ENCODE data around the gene GRAMD1C.
A peak's percentile ranks its signal among the peaks of the same experiment; 100 is the strongest.

Gene GRAMD1C

DNA sequence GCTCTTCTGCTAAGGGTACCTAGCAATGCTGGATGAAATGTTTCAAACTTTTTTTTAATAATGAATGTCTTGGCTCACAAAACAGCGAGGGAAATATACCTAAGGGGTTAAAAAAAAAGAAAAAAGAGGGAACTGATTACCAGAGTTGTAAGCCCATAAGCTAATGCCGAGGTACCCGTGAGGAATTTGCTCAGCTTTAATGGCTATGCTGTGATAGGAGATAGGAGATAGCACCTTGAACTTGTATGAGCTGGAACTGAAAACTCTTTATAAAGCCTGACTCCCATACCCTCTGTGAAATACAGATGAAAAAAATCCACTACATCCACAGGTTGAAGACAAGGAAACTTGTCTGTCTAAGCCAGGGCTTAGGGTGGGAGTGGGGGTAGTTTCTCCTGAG, 13.9 kb downstream of the GRAMD1C start:
- DNase-seq (ENCODE audit: low read depth) = no peak

DNA sequence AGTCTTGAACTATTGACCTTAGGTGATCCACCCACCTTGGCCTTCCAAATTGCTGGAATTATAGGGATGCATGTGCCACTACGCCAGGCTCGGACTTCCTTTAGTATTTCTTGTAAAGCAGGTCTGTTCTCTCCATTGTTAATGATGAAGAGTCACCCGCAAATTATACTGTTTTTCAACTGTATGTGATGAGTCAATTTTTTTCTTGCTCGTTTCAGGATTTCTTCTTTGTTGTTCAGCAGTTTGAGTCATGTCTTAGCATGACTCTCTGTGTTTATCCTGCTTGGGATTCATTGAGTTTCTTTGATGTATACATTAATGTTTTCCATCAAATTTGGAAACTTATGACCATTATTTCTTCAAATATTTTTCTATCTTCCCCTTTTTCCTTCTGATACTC, 28.9 kb downstream of the GRAMD1C start:
- no peak for DNase-seq (ENCODE audit: low read depth)

GRCh38 chr3:113873293-113873692, 34.7 kb downstream of the GRAMD1C start:
- DNase-seq (ENCODE audit: low read depth) = no peak

GRCh38 chr3:113873814-113874526, 35.4 kb downstream of the GRAMD1C start:
- DNase-seq (ENCODE audit: low read depth) = no peak

DNA sequence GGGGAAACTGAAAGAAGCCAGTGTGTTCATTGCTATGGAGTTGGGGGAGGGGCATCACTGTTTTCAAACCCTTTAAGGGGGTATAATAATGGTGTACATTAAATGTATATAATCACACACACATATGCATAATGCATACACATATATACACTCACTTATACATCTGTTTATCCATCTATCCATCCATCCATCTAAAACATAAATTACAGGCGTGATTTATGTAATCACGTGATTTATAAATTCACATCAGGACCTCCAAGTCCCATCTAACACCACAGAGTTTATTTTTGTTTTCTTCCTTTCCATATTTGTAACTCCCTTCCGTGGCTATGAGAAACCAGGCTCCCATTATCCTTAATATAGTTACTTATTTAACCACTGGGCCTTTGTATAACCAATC, 39.8 kb downstream of the GRAMD1C start:
- no peak for DNase-seq (ENCODE audit: low read depth)

GRCh38 chr3:113885050-113885449, 46.5 kb downstream of the GRAMD1C start:
- DNase-seq (ENCODE audit: low read depth) = no peak

- no peak for DNase-seq (ENCODE audit: low read depth)
These were observed 51.8 kb downstream of the GRAMD1C start for GRCh38 chr3:113890256-113890900.

- no peak for DNase-seq (ENCODE audit: low read depth)
These were observed 56.3 kb downstream of the GRAMD1C start for GRCh38 chr3:113894927-113895326.

- DNase-seq (ENCODE audit: low read depth) = no peak
These were observed 57.4 kb downstream of the GRAMD1C start for GRCh38 chr3:113895964-113896363.

DNA sequence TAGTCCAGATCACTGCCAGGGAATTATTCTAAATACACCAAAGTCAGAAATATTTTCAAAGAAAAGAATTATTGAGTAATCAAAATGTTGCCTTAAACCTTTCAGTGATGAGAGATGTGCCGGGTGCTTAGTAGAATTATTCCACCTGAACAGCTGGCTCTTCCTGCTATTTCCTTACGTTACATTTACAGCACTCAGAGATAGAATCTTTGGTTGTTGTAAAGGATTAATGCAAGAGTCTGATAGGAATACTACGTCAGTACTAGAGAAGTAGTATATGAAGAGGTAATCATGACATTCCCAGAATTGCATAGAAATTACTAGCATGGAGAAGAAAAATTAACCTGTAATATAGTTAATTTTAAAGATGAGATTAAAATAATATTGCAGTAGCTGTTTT, 58.3 kb downstream of the GRAMD1C start:
- DNase-seq (ENCODE audit: low read depth) = no peak

GRCh38 chr3:113897373-113897777, 58.8 kb downstream of the GRAMD1C start:
- DNase-seq (ENCODE audit: low read depth) = no peak

- no peak for DNase-seq (ENCODE audit: low read depth)
These were observed 60.3 kb downstream of the GRAMD1C start for GRCh38 chr3:113898892-113899291.

DNA sequence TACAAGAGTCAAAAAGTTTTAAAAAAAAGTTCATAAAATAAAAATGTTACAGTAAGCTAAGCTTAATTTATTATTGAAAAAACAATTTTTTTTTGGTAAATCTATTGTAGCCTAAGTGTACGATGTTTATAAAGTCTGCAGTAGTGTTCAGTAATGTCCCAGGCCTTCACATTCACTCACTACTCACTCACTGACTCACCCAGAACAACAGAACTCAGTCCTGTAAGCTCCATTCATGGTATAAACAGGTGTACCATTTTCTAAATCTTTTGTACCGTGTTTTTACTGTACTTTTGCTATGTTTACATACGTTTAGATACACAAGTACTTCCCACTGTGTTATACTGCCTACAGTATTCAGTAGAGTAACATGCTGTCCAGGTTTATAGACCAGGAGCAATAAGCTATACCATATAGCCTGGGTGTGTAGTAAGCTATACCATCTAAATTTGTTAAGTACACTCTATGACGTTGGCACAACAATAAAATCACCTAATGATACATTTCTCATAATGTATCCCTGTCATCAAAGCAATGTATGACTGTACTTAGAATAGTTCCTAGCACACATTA, 68.1 kb downstream of the GRAMD1C start:
- DNase-seq (ENCODE audit: low read depth) = no peak

- DNase-seq (ENCODE audit: low read depth) = no peak
These were observed 69.5 kb downstream of the GRAMD1C start for GRCh38 chr3:113908133-113908532.

- DNase-seq (ENCODE audit: low read depth) = no peak
These were observed 72.4 kb downstream of the GRAMD1C start for GRCh38 chr3:113910966-113911365.

DNA sequence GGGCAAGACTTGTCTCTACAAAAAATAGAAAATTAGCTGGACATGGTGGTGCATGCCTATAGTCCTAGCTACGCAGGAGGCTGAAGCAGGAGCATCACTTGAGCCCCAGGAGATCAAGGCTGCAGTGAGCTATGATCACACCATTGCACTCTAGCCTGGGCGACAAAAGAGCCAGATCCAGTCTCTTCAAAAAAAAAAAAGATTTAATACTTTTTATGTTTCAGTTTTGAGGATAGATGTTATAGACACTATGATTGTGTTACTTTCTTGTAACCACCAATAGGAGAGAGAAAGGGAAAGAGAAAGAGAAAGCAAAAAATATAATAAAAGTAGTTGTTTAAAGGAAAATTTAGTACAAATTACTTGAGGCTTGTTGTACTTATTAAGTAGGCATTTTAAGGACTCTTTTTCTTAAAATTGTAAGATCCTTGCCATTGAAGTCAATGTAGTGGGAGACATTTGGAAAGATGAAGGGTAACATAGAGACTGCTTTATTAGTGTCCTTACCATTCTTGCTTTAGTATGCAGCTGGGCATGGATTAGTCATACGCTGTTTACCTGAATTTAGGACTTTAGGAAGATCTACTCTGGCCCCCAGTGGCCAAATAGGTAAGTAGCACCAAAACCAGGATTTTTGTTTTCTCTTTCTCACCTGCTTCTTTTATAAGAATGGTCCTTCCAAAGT, 74.1 kb downstream of the GRAMD1C start:
- DNase-seq (ENCODE audit: low read depth) = peak; percentile 11

- no peak for DNase-seq (ENCODE audit: low read depth)
These were observed 76.1 kb downstream of the GRAMD1C start for GRCh38 chr3:113914646-113915045.

DNA sequence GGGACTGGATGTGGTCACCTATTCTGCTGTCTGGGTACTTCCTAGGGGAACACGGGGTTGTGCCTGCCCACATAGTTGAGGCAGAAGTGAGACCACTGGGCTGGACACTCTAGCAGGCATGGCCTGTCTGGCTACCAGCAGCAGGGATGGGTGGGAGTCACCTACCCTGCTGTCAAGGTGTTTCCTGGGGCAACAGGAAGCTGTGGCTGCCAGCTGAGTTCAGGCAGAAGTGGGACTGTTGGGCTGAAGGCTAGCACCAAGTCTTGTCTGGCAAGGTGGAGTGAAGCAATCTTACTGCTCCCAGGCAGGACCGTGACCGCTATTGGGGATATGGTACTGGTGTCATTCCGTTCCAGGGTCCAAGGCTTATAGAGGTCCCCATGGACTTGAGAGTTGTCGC, 89.0 kb downstream of the GRAMD1C start:
- no peak for DNase-seq (ENCODE audit: low read depth)

- no peak for DNase-seq (ENCODE audit: low read depth)
These were observed 108.2 kb downstream of the GRAMD1C start for GRCh38 chr3:113946831-113947230.

GRCh38 chr3:113947372-113948014, 108.9 kb downstream of the GRAMD1C start, which contains the start of gene ZDHHC23:
Gene ZDHHC23 (plus strand): TSS chr3:113948013. CDS start chr3:113948803, 790 bp downstream.
- peak; percentile 49 for DNase-seq (ENCODE audit: low read depth)

DNA sequence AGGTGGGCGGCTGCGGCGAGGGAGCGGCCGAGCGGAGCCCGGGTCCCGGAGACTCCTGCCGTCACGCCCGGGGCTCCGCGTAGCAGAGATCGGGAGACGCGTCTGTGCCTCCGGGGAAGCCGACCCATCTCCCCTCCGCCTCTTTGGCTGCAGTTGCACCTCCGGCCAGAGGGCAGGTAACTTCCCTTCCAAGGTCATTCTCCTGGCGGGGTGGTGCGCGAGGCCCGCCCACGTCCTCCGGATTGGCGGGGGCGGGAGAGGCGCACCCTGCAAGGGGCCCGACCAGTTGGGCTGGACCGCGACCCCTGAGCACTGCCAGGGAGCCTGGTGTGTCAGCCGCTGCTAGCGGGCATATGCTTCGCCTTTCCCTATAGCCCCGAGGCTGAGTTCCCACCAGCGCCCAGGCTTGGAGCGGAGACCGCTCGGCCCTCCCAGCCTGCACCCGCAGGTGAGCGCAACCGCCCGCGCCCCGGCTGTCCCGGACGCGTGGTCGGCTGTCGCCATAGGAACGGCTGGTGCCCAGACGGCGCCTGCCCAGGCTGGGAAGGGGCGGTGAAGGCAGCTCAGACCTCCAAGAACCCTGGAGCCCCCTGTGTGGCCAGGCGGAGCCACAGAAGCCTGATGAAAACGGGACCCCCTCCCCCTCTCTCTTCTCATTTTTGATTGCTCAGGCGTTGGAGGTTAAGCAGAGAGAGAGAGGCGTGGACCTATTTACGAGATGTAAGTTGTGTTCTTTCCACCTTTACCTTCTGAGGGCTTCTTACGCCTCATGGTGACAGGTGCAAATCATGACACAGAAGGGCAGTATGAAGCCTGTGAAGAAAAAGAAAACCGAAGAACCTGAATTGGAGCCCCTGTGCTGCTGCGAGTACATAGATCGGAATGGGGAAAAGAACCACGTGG, 109.7 kb downstream of the GRAMD1C start:
- DNase-seq (ENCODE audit: low read depth) = peak; percentile 3
